Urothelium cell line (cell line): ENCODE measurements around the gene MCM9.

ENCODE experiments used
- DNase-seq: peaks from one replicate; pipeline ENCODE4 v3.0.0; 2011; ENCODE audit warnings: low spot score, mixed read lengths
- FAIRE-seq: peaks from 2 replicates; lab custom pipeline; 2011; peaks lifted over from hg19 to GRCh38; lab: Jason Lieb, UNC

MCM9 gene

DNA sequence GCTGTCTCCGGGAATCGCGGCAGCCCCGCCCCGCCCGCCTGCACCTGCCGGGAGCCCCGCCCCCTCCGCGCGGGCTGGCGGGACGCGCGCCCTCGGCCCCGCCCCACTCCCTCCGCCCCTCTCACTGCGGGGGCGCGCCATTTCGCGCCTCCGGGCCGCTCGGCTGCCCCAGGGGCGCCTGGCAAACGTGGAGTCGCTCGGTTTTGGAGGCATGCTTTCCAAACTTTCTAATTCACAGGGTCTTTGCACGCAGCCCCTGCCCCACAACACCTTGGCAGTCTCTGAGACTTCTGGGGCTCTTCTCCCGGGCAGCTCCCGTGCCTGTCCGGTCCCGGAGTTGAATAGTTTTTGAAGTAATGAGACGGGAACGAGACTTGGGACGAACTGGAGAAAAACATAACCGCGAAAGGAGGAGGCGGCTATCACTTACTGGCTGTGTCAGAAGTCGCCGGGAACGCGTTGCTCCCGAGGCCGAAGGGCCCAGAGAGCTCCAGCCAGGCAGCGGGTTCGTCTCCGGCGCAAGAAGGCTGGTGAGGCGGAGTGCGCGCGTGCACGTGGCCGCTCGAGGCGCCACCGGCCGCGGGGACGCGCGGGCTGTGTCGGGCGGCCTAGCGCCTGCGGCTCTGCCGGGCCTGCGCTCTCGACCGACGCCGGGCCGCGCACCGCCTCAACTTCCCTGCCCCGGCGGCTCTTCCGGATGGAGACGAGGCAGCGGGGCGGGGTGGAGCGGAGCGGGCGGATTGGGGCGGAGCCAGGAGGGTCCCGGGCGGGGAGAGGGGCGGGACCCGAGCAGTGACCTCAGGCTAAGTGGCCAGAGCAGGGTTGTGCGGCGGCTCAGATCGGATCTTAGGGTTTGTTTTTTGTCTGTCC is at the start of gene MCM9:
MCM9 (minus strand) TSS at position 699 of the 870 bp plus-strand sequence. CDS start 3,436 bp downstream, outside the sequence.
- peak; percentile 78 for FAIRE-seq

DNA sequence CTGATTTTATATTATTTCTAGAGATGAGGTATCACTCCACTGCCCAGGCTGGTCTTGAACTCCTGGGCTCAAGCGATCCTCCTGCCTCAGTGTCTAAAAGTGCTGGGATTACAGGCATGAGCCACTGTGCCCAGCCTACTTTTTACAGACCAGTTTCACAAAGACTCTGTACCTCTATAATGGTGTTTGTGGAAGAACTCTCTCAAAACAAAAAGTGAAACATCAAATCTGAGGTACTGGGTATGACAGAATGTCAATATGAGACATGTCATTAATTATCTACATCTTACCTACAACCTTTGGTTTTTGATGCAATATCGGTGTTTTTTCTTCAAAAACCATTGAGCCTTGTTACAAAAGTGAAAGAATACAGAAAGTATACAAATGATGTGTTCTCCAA is 49.4 kb upstream of the MCM9 start:
- FAIRE-seq (no peak), DNase-seq (no peak)

More for the DNA sequence above, at the start of gene MCM9:
- peak; percentile 94 for DNase-seq

DNA sequence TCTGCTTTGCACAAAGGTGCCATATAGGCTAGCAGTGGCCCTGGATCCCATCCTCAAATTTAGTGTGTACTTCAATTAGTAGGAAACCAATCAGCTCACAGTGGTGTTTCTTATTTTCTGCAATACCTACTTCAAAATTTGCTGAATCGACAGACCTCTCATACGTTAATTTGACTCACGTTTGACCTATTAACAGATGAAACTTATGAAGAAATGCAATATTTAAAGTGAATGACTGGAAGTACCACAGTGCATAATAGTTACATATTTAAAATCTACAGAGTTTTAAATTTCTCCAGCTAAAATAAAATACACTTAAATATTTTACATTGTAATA is 47.6 kb upstream of the MCM9 start:
- DNase-seq, result no peak
- FAIRE-seq, result no peak

DNA sequence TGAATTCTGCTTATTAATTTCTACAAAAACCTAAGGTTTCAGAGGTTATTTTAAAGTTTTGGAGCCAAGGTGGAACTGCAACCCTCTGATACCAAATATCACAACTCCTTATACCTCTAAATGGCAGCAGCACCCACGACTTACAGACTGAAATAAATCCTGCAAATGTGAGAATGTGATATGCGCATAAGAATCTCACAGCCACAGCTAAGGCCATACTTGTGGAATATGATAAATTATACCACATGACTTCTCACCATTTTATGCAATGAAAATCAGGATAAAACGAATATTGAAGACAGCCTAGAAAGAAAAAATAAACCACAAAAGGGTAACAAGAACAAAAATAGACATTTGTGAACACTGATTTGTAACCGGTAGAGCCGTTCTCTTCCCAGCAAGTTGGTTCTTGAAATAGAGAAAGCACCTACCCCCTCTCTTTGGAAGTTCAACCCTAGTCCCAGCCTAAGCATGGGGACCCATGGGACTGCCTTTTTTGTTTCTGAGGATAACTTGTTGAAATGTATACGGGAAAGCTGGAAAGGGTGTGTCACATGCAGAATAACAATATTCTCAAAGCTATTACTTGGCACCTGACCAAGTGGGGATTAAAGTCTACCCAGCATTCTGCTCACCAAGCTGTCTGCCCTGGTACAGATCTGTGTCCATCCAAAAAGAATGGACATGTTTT is 47.1 kb upstream of the MCM9 start:
- FAIRE-seq (no peak), DNase-seq (no peak)

DNA sequence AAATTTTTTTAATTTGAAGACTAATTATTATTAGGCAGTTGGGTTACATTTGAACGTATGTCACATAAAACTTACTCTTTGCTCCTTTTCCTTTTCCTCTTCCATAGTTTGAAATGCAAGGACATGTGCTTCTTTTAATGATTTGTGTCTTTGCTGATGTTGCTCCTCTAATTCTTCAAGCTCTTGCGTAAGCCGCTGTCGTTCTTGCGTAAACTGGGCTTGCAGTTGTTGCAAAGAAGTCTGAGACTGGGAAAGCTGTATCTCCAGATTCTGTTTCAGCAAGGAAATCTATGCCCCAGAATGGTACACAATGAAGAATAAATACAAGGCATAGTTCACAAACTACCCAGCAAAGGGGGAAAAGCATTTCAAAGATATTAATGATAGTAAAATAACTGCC is 45.1 kb upstream of the MCM9 start:
- no peak for DNase-seq
- FAIRE-seq, result no peak

DNA sequence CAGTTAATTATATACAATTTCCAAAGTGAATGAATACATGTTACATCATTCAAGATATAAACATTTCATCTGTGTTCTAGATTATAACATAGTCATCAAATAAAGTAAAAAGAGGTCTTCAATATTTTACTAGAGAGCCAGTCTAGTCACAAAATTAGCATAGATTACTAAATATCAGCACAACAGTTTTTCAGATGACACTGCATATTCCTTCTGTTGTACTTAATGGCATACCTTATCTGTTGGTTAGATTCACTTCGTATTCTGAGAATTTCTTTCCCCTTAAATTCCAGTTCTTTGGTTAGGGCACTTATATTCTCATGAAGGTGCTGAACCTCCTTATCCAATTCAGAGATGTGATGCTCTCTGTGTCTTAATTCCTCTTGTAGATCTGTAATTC is 39.8 kb upstream of the MCM9 start:
- FAIRE-seq (no peak), DNase-seq (no peak)

DNA sequence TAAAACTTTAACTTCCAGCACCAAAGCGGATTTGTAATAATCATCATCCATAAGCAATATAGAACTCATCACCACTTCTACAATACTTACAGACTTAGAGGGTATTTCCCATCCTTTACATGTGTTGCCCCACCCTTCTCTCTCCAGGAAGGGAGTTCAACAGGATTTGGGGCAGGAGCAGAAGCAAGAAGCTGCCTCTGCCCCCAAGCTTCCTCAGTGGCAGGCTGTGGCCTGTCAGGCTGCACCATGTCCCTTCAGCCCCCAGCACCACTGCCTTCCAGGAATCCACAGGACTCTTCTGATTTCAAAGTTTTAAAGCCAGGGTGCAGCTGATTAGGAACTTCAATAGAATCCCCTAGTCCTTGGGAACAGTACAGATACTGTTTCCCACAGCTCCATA is 36.7 kb upstream of the MCM9 start:
- FAIRE-seq (no peak), DNase-seq (no peak)

DNA sequence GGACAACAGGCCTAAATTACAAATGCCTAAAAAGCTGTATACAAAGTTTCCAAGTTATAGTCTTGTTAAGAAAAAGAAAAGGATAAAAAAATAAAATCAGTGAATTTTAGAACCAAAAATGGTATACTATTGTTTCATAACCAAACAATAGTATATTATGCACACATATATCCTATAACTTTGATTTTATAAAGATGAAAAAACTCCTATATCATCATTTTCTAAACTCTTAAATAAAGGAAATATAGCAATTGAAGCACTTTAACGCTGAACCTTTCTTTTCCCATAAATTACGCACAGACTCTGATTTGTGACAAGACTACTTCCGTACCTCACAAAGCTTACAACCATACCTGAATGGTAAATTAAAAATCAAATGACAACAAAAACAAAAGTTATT is 35.9 kb upstream of the MCM9 start:
- DNase-seq, result no peak
- no peak for FAIRE-seq

DNA sequence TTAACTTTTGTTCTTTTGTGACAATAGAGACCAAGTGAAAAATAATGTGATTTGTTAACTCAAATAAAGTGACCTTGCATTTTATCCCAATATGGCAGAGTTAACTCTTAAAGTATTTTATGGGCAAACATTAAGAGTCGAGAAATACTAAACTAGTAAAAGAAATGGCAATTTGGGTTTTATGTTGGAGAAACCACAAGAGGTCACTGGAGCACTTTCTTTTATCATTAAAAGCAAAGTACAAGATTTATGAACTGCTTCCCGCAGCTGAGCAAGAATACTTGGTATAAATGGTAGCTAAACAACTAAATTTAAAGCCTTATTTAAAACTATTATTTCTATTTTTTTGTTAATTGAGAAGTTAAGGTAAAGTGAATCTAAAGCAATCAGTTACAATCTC is 33.5 kb upstream of the MCM9 start:
- no peak for FAIRE-seq

DNA sequence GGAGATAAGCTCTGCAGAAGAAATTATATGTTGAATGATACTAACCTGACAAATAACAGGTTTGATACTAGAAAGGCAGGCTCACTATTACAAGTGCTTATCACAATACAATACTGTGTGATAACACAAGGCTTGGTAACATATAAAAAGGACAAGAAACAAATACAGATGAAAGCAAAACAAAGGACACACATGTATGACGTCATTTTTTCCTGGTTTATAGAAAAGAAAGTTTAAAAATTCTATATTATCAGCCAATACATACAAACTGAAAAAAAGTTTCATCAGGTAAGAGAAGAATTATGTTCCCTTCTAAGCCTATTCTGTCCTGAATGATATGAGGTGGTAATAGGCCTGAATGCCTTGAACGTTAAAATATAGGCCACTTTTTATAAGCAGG is 32.3 kb upstream of the MCM9 start:
- DNase-seq (no peak), FAIRE-seq (no peak)

More for the DNA sequence above, 33.5 kb upstream of the MCM9 start:
- no peak for DNase-seq

DNA sequence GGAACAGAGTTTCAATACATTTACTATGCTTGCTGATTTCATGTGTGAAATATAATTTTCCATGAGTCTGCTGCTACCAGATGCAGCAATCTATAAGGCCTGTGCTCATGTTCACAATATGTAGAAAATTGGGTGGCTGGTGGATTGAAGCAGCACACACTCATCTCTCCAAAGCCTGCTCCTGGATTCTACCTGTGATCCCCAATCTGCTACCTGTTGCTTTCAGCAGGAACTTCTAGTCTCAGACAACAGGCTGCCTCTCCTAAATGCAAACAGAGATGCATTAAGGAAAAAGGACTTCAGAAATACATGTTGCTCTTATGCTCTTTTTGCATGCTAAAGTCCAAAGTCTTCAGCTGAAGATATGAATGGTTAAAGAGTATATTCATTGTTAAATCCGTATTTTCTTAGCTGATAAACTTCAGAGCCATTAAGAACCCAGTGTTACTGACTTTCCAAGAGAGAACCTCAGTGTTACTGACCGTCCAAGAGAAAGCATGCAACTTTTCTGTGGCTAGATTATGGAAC is 30.9 kb upstream of the MCM9 start:
- FAIRE-seq, result no peak
- no peak for DNase-seq

DNA sequence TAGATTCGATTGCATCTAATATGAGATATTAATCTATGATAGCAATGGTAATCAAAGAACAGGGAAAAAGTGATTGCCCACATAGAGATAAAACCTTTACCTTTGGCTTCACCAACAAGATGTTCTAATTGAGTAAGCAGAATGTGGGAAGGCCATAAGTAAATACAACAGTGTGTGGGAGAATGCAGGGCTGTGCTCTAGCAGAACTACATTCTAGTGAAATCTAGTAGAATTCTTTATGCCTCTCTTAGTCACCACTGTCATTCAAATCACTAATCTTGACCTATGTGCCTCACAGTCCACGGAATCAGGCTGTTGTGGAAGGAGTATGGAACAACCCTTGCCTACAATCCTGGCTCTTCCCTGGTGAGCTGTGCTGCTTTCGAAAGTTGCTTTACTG is 30.4 kb upstream of the MCM9 start:
- FAIRE-seq (no peak), DNase-seq (no peak)

DNA sequence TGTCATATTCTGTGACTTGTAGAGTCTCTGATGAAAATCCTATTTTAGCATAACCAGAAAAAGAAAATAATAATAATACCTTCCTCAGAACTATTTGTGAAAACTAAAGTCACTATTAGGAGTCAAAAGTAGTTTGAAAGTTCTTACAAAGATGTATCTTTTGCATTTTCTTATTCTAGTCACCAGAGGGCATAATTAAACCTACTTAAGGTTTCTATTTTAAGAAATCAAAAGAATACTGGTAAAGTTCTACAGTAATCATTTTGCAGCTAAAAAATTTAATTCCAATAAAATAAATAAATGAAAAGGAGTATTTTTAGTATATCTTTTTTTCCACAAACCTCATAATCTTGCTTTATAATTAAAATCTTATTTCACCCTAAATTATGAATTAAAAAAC is 28.0 kb upstream of the MCM9 start:
- DNase-seq (no peak), FAIRE-seq (no peak)

DNA sequence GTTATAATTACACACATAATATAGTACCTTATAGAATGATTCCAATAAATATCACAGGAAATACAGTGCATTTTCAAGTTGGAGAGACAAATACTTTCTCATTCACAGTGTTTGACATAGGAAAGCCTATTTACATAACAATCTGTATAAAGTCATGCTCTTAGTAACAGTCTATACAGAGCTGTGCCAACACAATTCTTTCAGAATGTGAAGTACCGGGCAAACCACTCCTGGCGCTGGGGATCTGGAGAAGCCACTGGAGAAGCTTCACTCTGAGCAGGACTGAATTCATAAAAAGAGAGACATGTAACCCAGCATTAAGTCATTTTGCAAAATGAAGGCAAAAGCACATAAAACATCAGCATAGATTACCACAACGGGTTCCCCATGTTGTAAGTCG is 24.9 kb upstream of the MCM9 start:
- FAIRE-seq, result no peak
- DNase-seq, result no peak

DNA sequence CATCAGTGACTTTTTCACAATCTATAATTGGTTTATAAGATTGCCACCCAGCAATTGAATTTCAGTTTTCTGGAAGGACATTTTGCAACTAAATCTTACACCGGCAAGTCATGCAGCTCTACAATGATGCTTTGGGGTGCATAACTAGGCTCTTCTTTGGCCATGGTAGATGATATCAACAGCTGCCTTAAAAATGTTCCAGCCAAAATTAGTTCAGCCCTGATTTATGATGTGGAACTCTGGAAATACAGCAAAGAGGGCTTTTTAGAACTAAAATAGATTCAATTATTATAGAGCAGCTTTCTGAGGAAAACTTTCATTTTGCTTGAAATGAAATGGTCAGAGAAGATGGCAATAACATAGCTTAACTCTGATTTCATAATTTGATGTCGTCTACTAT is 18.4 kb upstream of the MCM9 start:
- no peak for DNase-seq

DNA sequence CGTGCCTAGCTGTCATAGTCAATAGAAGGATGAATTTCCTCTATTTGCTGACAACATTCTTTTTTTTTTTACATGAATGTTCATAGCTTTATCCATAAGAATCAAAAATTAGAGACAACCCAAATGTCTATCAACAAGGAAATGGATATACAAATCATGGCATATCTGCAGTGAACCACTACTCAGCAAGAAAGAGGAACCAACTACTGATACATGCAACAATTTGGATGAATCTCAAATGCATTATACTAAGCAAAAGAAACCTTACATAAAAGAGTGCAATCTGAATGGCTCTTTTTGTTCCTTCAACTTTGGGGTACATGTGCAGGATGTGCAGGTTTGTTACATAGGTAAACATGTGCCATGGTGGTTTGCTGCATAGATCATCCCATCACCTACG is 17.7 kb upstream of the MCM9 start:
- no peak for FAIRE-seq

More for the DNA sequence above, 18.4 kb upstream of the MCM9 start:
- FAIRE-seq, result no peak

DNA sequence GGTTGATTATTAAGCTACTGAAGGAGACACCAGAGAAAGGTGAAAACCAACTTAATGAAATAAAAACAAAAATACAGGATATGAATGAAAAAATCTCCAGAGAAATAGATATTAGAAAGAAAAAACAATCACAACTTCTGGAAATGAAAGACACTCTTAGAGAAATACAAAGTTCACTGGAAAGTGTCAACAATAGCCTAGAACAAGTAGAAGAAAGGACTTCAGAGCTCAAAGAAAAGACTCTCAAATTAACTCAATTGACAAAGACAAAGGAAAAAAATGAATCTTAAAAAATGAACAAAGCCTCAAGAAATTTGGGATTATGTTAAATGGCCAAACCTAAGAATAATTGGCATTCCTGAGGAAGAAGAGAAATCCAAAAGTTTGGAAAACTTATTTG is 10.3 kb upstream of the MCM9 start:
- no peak for DNase-seq
- FAIRE-seq, result no peak

More for the DNA sequence above, 17.7 kb upstream of the MCM9 start:
- no peak for DNase-seq

DNA sequence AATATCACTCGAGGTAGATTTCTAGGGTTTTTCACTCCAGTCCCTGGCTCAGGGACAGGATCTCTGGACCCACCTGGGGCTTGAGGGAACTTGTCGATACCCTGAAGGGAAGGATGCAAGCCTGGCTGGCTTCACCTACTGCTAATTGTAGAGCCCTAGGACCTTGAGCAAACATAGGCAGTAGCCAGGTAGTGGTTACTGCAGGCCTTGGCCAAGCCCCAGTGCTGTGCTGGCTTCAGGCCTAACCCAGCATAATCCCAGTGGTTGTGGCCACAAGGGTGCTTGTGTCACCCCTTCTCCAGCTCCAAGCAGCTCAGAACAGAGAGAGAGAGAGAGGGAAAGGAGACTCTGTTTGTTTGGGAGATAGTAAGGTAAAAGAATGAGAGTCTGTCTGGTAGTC is 5.8 kb upstream of the MCM9 start:
- DNase-seq, result no peak
- FAIRE-seq, result no peak

DNA sequence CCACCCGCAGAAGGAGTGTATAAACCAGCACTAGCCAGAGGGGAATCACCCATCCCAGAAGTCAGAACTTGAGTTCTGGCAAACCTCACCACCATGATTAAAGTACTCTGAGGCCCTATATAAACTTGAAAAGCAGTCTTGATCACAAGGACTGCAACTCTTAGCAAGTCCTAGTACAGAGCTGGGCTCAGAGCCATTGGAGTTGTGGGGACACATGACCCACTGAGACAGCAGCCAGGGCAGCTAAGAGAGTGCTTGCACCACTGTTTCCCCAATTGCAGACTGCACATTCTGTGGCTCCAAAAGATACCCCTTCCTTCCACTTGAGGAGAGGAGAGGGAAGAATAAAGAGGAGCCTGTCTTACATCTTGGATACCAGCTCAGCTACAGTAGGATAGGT is 4.7 kb upstream of the MCM9 start:
- no peak for DNase-seq
- FAIRE-seq, result no peak

DNA sequence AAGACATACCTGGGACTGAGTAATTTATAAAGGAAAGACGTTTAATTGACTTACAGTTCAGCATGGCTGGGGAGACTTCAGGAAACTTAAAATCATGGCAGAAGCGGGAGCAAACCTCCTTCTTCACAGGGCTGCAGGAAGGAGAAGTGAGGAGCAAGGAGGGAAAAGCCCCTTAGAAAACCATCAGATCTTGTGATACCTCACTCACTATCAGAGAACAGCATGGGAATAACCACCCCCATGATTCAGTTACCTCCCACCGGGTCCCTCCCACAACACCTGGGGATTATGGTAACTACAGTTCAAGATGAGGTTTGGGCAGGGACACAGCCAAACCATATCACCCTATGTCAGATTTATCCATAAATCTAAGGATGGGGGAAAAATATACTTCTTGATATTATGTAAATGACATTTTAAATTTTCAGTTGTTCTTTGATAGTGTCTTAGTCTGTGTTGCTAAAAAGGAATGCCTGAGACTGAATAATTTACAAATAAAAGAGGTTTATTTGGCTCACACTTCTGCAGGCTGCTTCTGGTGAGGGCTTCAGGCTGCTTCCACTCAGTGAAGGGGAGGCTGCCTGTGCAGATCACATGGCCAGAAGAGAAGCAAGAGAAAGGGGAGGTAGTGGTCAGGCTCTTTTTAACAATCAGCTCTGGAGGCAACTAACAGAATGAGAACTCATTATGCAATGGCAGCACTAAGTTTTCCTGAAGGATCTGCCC is 1.2 kb upstream of the MCM9 start:
- DNase-seq (no peak), FAIRE-seq (no peak)

DNA sequence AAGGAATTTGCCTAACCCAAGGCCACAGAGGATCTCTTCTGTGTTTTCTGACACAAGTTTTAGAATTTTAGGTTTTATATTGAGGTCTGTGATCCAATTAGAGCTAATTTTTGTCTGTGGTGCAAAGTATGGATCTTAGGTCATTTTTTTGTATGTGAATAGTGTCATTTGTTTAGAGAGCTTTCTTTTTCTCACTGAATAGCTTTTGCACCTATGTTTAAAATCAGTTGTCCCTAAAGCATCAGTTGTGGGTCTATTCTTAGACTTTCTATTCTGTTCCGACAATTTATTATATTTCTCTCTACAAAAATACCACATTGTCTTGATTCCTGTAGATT is 341 bp upstream of the MCM9 start:
- DNase-seq, result no peak
- no peak for FAIRE-seq
